ENCODE measurements around the gene MTHFSD. TPM values are rescaled to one million over a fixed set of nuclear protein-coding genes. Genes with fewer than 3 reads are reported as not detected.

MTHFSD gene
- total and polyA plus RNA-seq, 4 donors, result 9.4 to 28.5 (median 16.6) TPM

DNA sequence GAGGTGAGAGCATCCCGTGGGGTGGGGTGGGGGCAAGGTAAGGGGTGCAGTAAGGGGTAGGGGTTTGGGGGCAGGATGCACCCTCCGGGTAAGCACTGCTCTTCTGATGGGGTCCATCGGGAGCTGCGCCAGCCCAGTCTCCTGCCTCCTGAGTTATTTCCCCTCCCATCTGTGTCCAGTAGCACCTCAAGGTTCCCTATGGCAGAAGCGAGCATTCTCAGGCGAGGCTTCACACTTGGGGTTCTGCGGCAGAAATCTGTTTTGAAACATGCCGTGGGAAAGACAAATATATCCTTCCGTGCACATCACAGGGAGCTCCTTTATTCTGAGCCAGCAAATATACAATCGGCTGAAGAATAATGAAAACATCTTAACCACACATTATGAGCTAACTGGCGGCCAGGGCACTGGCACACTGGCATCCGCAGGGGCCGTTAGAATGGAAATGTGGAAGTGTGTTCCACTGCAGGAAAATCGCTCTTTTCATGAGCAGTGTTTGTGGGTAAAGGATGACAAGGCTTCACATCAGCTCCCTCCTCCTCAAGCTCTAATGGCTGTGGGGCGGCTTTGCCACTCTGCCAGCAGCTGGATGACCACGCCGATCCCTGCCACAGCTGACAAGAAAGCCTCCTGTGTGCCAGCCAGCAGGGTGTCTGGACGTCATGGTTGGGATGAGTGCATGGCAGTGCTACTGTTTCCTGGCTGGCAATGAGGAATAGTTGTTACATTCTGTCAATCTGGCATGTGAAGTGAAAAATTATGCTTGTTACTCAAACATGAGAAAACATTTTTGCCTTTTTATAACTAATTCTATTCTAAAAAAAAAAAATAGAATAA, 20.0 kb downstream of the MTHFSD start:
- H3K9me3 ChIP-seq (ENCODE audit: control insufficient read depth in 4 of 4, insufficient read depth in 3 of 4, low read length in 3 of 4), result no peaks in the 10 kb centered on the region
- ATAC-seq (ENCODE audit: insufficient read depth, low FRiP score), result no peak
- H3K36me3 ChIP-seq (ENCODE audit: control insufficient read depth in 4 of 4, insufficient read depth in 4 of 4, low read length in 4 of 4), result peaks cover 2 to 34% (median 7%) of the 10 kb centered on the region in 4 donors
- no peak for TF ChIP-seq CTCF (IDR thresholded peaks at IDR 0.05; ENCODE audit: control extremely low read depth, extremely low read depth)
- H3K4me3 ChIP-seq, result no peak overlapping the region
- H3K27ac ChIP-seq (ENCODE audit: low read depth in 1 of 2, low read length in 1 of 2), result no peak overlapping the region
- no peaks in the 10 kb centered on the region for H3K27me3 ChIP-seq (ENCODE audit: control insufficient read depth in 3 of 3, insufficient read depth in 3 of 3, low read length in 2 of 3)
- no peak for DNase-seq
- no peak overlapping the region for H3K9ac ChIP-seq (ENCODE audit: insufficient read depth in 1 of 2, low read length in 2 of 2)
- H3K4me1 ChIP-seq (ENCODE audit: control insufficient read depth in 5 of 5, insufficient read depth in 5 of 5, low read length in 5 of 5), result peaks cover 0 to 16% (median 8%) of the 10 kb centered on the region in 5 donors
- 88 to 91% methylated on average over 18 of the region's 18 CpGs for WGBS, 2 donors

DNA sequence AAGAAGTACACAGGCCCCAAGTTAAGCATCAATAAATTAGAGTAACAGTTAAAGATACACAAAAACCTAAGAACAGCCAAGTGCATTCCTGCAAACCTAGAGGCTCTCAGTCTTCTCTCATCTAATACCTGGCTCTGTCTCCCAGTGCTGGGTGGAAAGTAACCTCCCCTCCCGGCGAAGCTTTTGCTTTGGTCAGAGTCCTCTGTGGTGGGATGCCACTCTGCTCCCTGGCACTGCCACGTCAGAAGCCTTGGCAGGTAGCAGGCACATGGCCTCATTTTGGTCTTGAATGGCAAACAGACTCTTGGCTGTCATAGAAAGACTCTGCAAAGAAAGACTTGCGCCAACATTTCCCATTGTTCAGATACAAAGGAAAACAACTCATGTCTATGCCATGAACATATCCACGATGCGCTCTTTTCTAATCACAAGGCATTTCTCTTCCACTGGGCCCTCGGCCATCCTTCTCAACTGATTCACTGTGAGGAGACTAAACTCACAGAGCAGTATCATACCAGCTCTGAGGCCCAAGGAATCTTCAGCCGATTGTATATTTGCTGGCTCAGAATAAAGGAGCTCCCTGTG, 21.2 kb downstream of the MTHFSD start:
- H3K36me3 ChIP-seq (ENCODE audit: control insufficient read depth in 4 of 4, insufficient read depth in 4 of 4, low read length in 4 of 4), result peaks cover 0 to 27% (median 0%) of the 10 kb centered on the region in 4 donors
- peaks cover 0 to 17% (median 8%) of the 10 kb centered on the region in 5 donors for H3K4me1 ChIP-seq (ENCODE audit: control insufficient read depth in 5 of 5, insufficient read depth in 5 of 5, low read length in 5 of 5)
- H3K4me3 ChIP-seq, result no peak overlapping the region
- H3K9me3 ChIP-seq (ENCODE audit: control insufficient read depth in 4 of 4, insufficient read depth in 3 of 4, low read length in 3 of 4), result no peaks in the 10 kb centered on the region
- H3K27ac ChIP-seq (ENCODE audit: low read depth in 1 of 2, low read length in 1 of 2), result no peak overlapping the region
- no peak for DNase-seq
- no peak for ATAC-seq (ENCODE audit: insufficient read depth, low FRiP score)
- H3K27me3 ChIP-seq (ENCODE audit: control insufficient read depth in 3 of 3, insufficient read depth in 3 of 3, low read length in 2 of 3), result no peaks in the 10 kb centered on the region
- H3K9ac ChIP-seq (ENCODE audit: insufficient read depth in 1 of 2, low read length in 2 of 2), result no peak overlapping the region
- WGBS, 2 donors, result 90 to 94% methylated on average over 8 of the region's 8 CpGs
- no peak for TF ChIP-seq CTCF (IDR thresholded peaks at IDR 0.05; ENCODE audit: control extremely low read depth, extremely low read depth)

DNA sequence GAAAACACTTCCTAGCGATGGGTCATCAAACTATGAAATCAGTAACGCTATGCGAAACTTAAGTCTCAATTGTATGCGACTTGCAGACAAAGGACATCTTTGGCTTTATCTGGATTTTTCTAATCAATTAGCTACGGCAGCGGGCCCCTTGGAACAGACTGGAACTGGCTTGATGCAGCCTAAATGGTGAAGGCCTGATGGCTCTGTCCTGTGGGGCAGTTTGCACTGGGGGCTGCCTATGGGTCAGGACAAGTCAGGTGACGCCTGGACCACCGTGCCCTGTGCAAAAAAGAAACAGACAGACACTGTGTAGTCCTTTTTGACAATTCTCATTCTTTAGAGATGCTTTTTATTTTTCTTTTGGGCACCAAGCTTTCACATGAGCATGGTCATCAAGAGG, 22.0 kb downstream of the MTHFSD start:
- no peak overlapping the region for H3K27ac ChIP-seq (ENCODE audit: low read depth in 1 of 2, low read length in 1 of 2)
- WGBS, 2 donors, result 96 to 98% methylated on average over 8 of the region's 8 CpGs
- peaks cover 0 to 17% (median 8%) of the 10 kb centered on the region in 5 donors for H3K4me1 ChIP-seq (ENCODE audit: control insufficient read depth in 5 of 5, insufficient read depth in 5 of 5, low read length in 5 of 5)
- no peak overlapping the region for H3K9ac ChIP-seq (ENCODE audit: insufficient read depth in 1 of 2, low read length in 2 of 2)
- ATAC-seq (ENCODE audit: insufficient read depth, low FRiP score) (no peak), DNase-seq (no peak)
- H3K9me3 ChIP-seq (ENCODE audit: control insufficient read depth in 4 of 4, insufficient read depth in 3 of 4, low read length in 3 of 4), result no peaks in the 10 kb centered on the region
- H3K36me3 ChIP-seq (ENCODE audit: control insufficient read depth in 4 of 4, insufficient read depth in 4 of 4, low read length in 4 of 4), result peaks cover 0 to 19% (median 0%) of the 10 kb centered on the region in 4 donors
- H3K27me3 ChIP-seq (ENCODE audit: control insufficient read depth in 3 of 3, insufficient read depth in 3 of 3, low read length in 2 of 3), result no peaks in the 10 kb centered on the region
- TF ChIP-seq CTCF (IDR thresholded peaks at IDR 0.05; ENCODE audit: control extremely low read depth, extremely low read depth), result no peak
- H3K4me3 ChIP-seq, result no peak overlapping the region
